SK-N-SH (cell line): Measurements from ENCODE around the gene RNF8. TPM values are rescaled to one million over a fixed set of nuclear protein-coding genes. Genes with fewer than 3 reads are reported as not detected.
A peak's percentile ranks its signal among the peaks of the same experiment; 100 is the strongest.

ENCODE experiments used
- CTCF ChIA-PET: fragments of 300-600, 350-600 bp; formaldehyde crosslinking; extraction: SDS; loops from one replicate; lab custom pipeline; 2021; lab: Yijun Ruan, JAX
- POLR2A ChIA-PET: fragments of 350-600 bp; sonication (Branson Sonifier 250); formaldehyde crosslinking; extraction: SDS; loops from one replicate; lab custom pipeline; 2020; ENCODE audit warnings: antibody characterized with exemption, inconsistent platforms; lab: Yijun Ruan, JAX
- DNase-seq: peaks from one replicate; pipeline ENCODE4 v3.0.0; 2012
- H2AFZ ChIP-seq: fragments of 200-600 bp; sonication (generic); 2 replicates; pipeline ENCODE4 v1.8.1; 2016; ENCODE audit warnings: antibody characterized with exemption, mild to moderate bottlenecking, low read depth
- H3F3A ChIP-seq: fragments of 200-600 bp; sonication (generic); replicated peaks from 2 replicates; pipeline ENCODE3; 2016; ENCODE audit warnings: antibody characterized with exemption, mild to moderate bottlenecking; ENCODE audit not compliant: insufficient read depth
- H3K27ac ChIP-seq, 2 experiments: fragments of 200-500 bp in 1 of 2; fragments of 200-600 bp in 1 of 2; sonication (Bioruptor generic) in 1 of 2; sonication (generic), shearing (Covaris generic) in 1 of 2; 2 replicates each; pipeline versions ENCODE4 v1.5.1 to v1.6.1; 2014 to 2016; ENCODE audit warnings: low read depth in 2 of 2, inconsistent platforms in 1 of 2, low read length in 1 of 2, mild to moderate bottlenecking in 1 of 2, mixed read lengths in 1 of 2
- H3K27me3 ChIP-seq: fragments of 200-600 bp; sonication (generic), shearing (Covaris generic); 2 replicates; pipeline ENCODE4 v1.6.1; 2016; ENCODE audit warnings: mixed run types; ENCODE audit not compliant: insufficient read depth
- H3K36me3 ChIP-seq, 2 experiments: fragments of 200-500 bp in 1 of 2; fragments of 200-600 bp in 1 of 2; sonication (Bioruptor generic) in 1 of 2; sonication (generic) in 1 of 2; replicated peaks in 1 of 2; 2 replicates each; pipeline versions ENCODE3 to v1.5.1; 2014 to 2016; ENCODE audit warnings: low read length in 1 of 2, mild to moderate bottlenecking in 1 of 2; ENCODE audit not compliant: insufficient read depth in 2 of 2, control insufficient read depth in 1 of 2
- H3K4me1 ChIP-seq, 2 experiments: fragments of 200-500 bp in 1 of 2; fragments of 200-600 bp in 1 of 2; sonication (Bioruptor generic) in 1 of 2; sonication (generic), shearing (Covaris generic) in 1 of 2; 2 replicates each; pipeline versions ENCODE4 v1.5.1 to v1.6.1; 2014 to 2016; ENCODE audit warnings: low read depth in 1 of 2, low read length in 1 of 2, mixed run types in 1 of 2; ENCODE audit not compliant: insufficient read depth in 2 of 2, control insufficient read depth in 1 of 2
- H3K4me2 ChIP-seq: fragments of 200-600 bp; sonication (generic), shearing (Covaris generic); 2 replicates; pipeline ENCODE4 v1.6.1; 2017; ENCODE audit warnings: mixed run types
- H3K4me3 ChIP-seq, 2 experiments: fragments of 200-500 bp in 1 of 2; fragments of 200-600 bp in 1 of 2; sonication (Bioruptor generic) in 1 of 2; sonication (generic), shearing (Covaris generic) in 1 of 2; 2 replicates each; pipeline versions ENCODE4 v1.5.1 to v1.8.1; 2014 to 2016; ENCODE audit warnings: low read depth in 2 of 2, inconsistent platforms in 1 of 2, low read length in 1 of 2, mild to moderate bottlenecking in 1 of 2, mixed read lengths in 1 of 2, moderate library complexity in 1 of 2
- H3K79me2 ChIP-seq: fragments of 200-600 bp; sonication (generic); 2 replicates; pipeline ENCODE4 v1.8.1; 2017; ENCODE audit warnings: mild to moderate bottlenecking; ENCODE audit not compliant: insufficient read depth
- H3K9ac ChIP-seq: fragments of 200-600 bp; sonication (generic); 2 replicates; pipeline ENCODE4 v1.6.1; 2017; ENCODE audit warnings: mixed run types
- H3K9me2 ChIP-seq: fragments of 200-600 bp; sonication (generic); 2 replicates; pipeline ENCODE4 v1.6.1; 2017; ENCODE audit warnings: mixed run types
- H3K9me3 ChIP-seq: fragments of 200-600 bp; sonication (generic); 2 replicates; pipeline ENCODE4 v1.6.1; 2017; ENCODE audit warnings: mixed run types, mild to moderate bottlenecking, moderate library complexity
- H4K20me1 ChIP-seq: fragments of 200-600 bp; sonication (generic); 2 replicates; pipeline ENCODE4 v1.6.1; 2017; ENCODE audit warnings: mild to moderate bottlenecking, mixed run types; ENCODE audit not compliant: insufficient read depth
- CHD2 ChIP-seq: fragments of 150-350 bp; IDR thresholded peaks from 2 replicates; pipeline ENCODE4 v1.6.1; 2018; ENCODE audit warnings: low read length; ENCODE audit not compliant: partially characterized antibody
- EP300 ChIP-seq, 2 experiments: IDR thresholded peaks; 2 replicates each; pipeline versions ENCODE4 v1.4.0 to v1.6.1; 2012; ENCODE audit warnings: borderline replicate concordance in 1 of 2, low read depth in 1 of 2, low read length in 1 of 2
- EZH2phosphoT487 ChIP-seq: fragments of 200-600 bp; sonication (generic); IDR thresholded peaks from 2 replicates; pipeline ENCODE4 v1.6.1; 2017; ENCODE audit warnings: low read depth, mixed run types, mild to moderate bottlenecking, antibody characterized with exemption, moderate library complexity, borderline replicate concordance
- GATA2 ChIP-seq: sonication (generic); formaldehyde crosslinking; IDR thresholded peaks from 2 replicates; pipeline ENCODE4 v1.5.0; 2020; ENCODE audit warnings: mild to moderate bottlenecking, missing genetic modification reagents
- MAX ChIP-seq: IDR thresholded peaks from 2 replicates; pipeline ENCODE4 v1.4.0; 2012; ENCODE audit warnings: low read depth
- MEF2A ChIP-seq: IDR thresholded peaks from 2 replicates; pipeline ENCODE4 v1.4.0; 2012; ENCODE audit warnings: low read depth, borderline replicate concordance
- MXI1 ChIP-seq: IDR thresholded peaks from 2 replicates; pipeline ENCODE4 v1.6.1; 2012; ENCODE audit warnings: mild to moderate bottlenecking, low read depth, low read length, improper control_type of control experiment
- NFIC ChIP-seq: IDR thresholded peaks from 2 replicates; pipeline ENCODE4 v1.4.0; 2012; ENCODE audit warnings: borderline replicate concordance
- NRF1 ChIP-seq: IDR thresholded peaks from 2 replicates; pipeline ENCODE4 v1.6.1; 2012; ENCODE audit warnings: low read depth, mild to moderate bottlenecking, low read length
- POLR2AphosphoS5 ChIP-seq: IDR thresholded peaks from 2 replicates; pipeline ENCODE4 v1.6.1; 2012; ENCODE audit warnings: low read depth, low read length
- RXRA ChIP-seq: IDR thresholded peaks from 2 replicates; pipeline ENCODE4 v1.4.0; 2012; ENCODE audit warnings: low read depth, mild to moderate bottlenecking, borderline replicate concordance
- TCF12 ChIP-seq: IDR thresholded peaks from 2 replicates; pipeline ENCODE4 v1.4.0; 2012
- USF1 ChIP-seq: IDR thresholded peaks from 2 replicates; pipeline ENCODE4 v1.4.0; 2012; ENCODE audit warnings: low read depth, borderline replicate concordance
- YY1 ChIP-seq: IDR thresholded peaks from 2 replicates; pipeline ENCODE4 v1.4.0; 2012; ENCODE audit warnings: low read depth, mild to moderate bottlenecking
- WGBS: methylation state at CpG from one replicate; pipeline ENCODE4 v1.1.6; 2017; ENCODE audit warnings: low lambda C conversion rate; 5-methylcytosine and 5-hydroxymethylcytosine counted together
- polyA plus RNA-seq, 3 experiments: library from polyadenylated mRNA; depleted of rRNA; stranded (reverse); fragments of >200 nt; gene quantifications; 2 replicates each; pipeline ENCODE4 v1.2.3, GENCODE V29; 2012

RNF8 gene
- polyA plus RNA-seq, 1 of the 3 experiments (the other 2 are of a cell fraction) = 21.7 TPM

- TF ChIP-seq POLR2AphosphoS5 (peak; percentile 96), NRF1 (peak; percentile 72)
These were observed 79.3 kb downstream of the RNF8 start, which contains the start of gene CMTR1 (continued) for GRCh38 chr6:37432916-37433656.

GRCh38 chr6:37433657-37434271 is 80.0 kb downstream of the RNF8 start:
- ChIA-PET CTCF (interaction anchor here (0.7 to 1.5 kb wide), 9 partner anchors 20 to 1060 kb away, joined by 3 to 4 read pairs (median 3); no protein-coding TSS in a partner anchor), POLR2A (interaction anchor here (0.7 to 1.8 kb wide), 9 partner anchors 10 to 426 kb away, joined by 3 to 9 read pairs (median 3); no protein-coding TSS in a partner anchor)
- peak overlapping the region; percentile 81 for H3K9ac ChIP-seq
- peaks cover 3% of the 10 kb centered on the region for H3F3A ChIP-seq
- H3K9me2 ChIP-seq = no peaks in the 10 kb centered on the region
- H3K9me3 ChIP-seq = no peaks in the 10 kb centered on the region
- no peaks in the 10 kb centered on the region for H3K27me3 ChIP-seq
- H3K4me3 ChIP-seq = peak overlapping the region; percentile 91 to 94
- peak overlapping the region; percentile 80 for H2AFZ ChIP-seq
- no peak for DNase-seq
- peak overlapping the region; percentile 94 for H3K4me2 ChIP-seq
- H3K4me1 ChIP-seq = peaks cover 4 to 13% of the 10 kb centered on the region in 2 experiments; a peak in 2 of 4 replicates
- H3K79me2 ChIP-seq = peaks cover 30% of the 10 kb centered on the region
- TF ChIP-seq EP300 (IDR thresholded peaks at IDR 0.05; ENCODE audit: borderline replicate concordance in 1 of 2, low read depth in 1 of 2, low read length in 1 of 2) (no peak), NFIC (no peak), EZH2phosphoT487 (no peak), MAX (no peak), USF1 (no peak), TCF12 (no peak), CHD2 (no peak), MEF2A (no peak), MXI1 (no peak), GATA2 (CRISPR knock-in tag) (no peak), RXRA (no peak), POLR2AphosphoS5 (no peak), YY1 (no peak)
- WGBS = 17% methylated on average over 13 of the region's 13 CpGs
- no peaks in the 10 kb centered on the region for H4K20me1 ChIP-seq
- peaks cover 2 to 23% of the 10 kb centered on the region in 2 experiments for H3K36me3 ChIP-seq
- H3K27ac ChIP-seq = peak overlapping the region; percentile 67 to 76
